NT2/D1 (cell line): ENCODE measurements around the gene CD274.

Experiments used
- YY1 ChIP-seq: IDR thresholded peaks from 2 replicates; pipeline ENCODE4 v1.6.1; 2011; ENCODE audit not compliant: insufficient read length, insufficient read depth
- ZNF274 ChIP-seq: IDR thresholded peaks from 2 replicates; pipeline ENCODE4 v1.6.1; 2011; ENCODE audit warnings: mild to moderate bottlenecking, low read depth, low read length

GRCh38 chr9:5455181-5455580 is 4.8 kb downstream of the CD274 start:
- TF ChIP-seq ZNF274 (no peak), YY1 (no peak)
